NCI-H1092 treated with DMSO at 0.1 percent for 48 hours (cell line): ENCODE measurements around the gene DENND1B.
"Not testable (repeated sequence)": the region's sequence is repeated elsewhere in the genome, so short reads cannot be mapped to it uniquely, and the experiment has no call there.

Source experiments
- DNase-seq: peaks from one replicate; lab custom pipeline; 2025; lab: John Stamatoyannopoulos, UW

DENND1B gene

DNA sequence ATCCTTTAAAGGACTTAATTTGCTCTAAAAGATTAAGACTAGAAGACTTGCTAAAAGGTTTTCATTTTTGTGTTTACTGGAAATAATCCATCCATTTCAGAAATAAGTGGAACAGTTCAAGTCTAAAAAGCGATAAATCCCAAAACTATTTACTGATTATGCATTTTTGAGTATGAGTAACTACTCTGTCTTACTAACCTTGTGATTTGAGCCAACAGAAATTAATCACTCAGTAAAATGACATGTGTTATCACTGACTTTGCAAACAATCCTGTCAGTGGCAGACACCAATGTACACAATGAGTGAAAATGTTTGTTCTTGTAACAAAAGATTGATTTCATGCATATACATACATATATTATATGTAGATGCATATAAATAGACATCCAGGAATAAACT, 218.0 kb downstream of the DENND1B start:
- no peak for DNase-seq

DNA sequence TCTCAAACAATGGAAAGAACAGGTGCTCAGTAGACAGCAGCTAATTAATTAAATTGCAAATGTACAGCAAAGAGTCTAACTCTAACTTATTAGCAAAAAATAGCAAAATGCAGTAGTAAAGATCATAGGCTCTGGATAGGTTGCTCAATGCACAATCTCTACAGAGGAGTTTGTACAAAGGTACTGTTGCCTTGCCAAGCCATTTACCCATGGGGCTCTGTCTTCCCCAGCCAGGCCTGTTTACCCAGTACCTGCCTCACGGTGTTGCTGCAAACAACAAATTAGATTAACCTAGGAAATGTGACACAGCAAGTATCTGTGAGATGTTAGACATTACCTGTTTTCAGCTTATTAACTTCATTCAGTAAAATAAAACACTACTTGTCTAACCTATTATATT, 222.0 kb downstream of the DENND1B start:
- no peak for DNase-seq

DNA sequence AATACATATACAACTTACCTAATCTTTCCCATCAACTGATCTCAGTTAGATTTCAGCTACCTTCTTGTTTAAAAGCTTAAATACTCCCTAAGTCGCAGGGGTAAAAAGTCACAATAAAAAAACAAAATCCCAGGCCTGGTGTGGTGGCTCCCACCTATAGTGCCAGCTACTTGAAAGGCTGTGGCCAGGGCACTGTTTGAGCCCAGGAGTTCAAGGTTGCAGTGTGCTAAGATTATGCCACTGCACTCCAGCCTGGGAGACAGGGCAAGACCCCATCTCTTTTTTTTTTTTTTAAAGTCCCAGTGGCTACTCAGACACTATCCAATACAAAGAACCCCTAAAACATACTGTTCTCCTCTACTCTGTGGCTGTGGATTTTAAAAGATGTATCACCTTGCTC, 228.3 kb downstream of the DENND1B start:
- DNase-seq, result no peak

DNA sequence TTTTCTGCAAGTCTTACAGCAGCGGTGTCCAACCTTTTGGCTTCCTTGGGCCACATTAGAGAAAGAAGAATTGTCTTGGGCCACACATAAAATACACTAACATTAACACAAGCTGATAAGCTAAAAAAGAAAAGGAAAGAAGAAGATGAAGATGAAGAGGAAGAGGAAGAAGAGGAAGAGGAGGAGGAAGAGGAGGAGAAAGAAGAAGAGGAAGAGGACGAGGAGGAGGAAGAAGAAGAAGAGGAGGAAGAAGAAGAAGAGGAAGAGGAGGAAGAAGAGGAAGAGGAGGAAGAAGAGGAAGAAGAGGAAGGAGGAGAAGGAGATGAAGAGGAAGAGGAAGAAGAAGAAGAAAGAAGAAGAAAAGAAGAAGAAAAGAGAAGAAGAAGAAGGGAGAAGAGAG, 230.7 kb downstream of the DENND1B start:
- no peak for DNase-seq

DNA sequence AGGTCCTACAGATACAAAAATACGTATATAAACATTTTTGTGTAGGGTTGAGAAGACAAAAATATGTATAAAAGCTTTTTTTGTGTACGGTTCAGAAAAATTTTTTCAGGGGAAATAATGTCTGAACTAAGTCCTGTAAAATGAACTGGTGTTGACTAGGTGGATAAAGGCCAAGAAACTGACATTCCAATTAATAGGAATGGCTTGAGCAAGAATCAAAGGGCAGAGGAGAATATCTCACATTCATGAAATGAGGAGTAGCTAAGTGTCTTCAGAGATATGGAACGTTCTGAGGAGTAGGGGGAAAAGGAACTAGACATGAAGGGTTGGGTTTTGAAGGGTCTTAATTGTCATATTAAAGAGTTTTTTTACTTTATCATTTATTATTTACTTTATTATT, 231.2 kb downstream of the DENND1B start:
- no peak for DNase-seq

DNA sequence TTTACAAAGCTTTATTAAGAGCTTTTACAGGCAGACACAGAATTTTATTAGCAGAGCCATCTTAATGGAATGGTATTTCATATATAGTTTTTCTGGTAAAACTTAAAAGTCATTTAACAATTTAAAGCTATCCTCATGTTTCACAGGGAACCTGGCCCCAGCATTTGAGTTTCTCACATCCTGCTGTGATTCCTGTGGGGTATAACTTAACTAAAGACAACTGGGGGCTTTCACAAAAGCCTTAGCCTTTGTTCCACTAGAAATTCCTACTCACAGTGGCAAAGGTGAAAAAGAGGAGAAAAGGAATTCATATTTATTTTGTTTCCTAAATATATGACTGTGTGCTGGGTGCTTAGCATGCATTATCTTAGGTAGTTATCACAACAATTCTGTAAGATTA, 233.9 kb downstream of the DENND1B start:
- DNase-seq, result no peak

DNA sequence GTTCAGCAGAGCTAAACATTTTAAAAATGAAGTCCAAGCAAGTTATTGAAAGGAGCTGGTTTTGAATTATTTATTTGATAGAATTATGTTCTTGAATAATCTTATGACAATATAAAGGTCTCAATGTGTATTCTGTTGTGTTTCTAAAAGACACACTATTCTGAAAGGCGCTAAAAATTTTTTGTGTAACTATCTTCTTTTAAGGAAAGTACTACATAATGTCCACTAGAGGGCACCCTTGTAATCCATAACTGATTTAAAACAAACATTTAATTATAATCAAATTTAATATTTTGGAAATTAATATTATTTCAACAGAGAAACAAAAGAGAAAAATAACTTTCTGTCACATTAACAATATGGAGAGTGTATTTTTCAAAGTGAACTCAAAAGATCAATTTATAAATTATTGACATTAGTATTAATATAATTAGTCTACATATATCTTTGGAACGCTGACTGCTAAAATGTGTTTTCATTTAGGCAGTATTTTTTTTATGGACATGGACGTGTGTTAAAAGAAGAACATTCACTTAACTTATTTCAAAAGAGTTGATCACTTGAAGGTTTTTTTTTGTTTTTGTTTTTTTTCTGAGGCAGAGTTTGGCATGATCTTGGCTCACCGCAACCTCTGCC, 248.4 kb downstream of the DENND1B start:
- peak; percentile 42 for DNase-seq

DNA sequence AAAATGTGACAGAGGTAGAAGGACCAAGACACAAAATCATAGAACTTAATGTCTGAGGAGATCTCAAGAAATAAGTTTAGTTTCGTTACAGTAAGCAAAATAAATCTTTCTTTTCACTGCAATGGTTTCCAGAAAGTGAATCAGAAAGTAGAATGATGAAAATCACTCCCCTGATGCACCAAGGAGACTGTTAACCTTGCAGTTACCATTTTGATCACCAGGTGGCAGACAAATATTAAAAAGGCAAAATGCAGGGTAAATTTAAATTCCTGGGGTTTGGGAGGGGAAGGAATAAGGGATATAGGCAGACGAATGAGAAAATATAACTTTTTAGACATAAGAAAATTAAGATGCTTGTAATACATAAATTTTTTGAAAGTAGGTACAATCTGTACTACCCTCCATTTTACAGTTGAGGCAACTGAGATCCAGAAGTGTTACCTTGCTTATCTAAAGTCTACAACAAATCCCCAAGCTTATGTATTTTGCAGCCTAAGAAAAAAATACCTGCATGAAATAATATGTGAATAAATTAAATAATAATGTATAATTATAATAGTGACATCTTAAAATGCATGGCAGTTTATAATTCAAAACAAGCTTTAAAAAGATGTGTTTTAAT, 254.1 kb downstream of the DENND1B start:
- no peak for DNase-seq

DNA sequence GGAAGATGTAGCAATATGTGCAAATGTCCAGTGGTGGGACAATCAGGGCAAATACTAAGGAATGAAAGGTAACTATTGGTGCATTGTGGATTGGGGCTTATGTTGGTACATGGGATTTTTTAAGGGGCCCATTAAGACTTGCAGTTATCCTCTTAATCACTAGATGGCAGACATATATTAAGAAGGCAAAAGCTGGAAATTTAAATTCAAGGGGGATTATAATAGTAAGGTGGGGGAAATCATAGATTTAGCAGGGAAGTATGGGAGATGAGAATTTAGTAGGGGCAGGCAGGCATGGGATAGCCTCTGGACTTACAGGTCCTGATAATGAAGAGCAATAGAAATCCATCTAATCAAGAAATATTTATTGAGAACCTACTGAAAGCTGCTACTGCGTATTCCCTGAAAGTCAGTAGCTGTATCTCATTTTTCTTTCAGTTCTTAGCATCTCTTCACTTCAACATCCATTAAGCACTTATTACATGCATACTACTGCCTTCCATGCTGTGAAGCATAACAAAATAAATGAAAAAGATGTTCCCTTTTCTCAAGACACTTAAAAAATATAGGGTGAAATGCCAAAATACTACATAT, 255.4 kb downstream of the DENND1B start:
- no peak for DNase-seq

DNA sequence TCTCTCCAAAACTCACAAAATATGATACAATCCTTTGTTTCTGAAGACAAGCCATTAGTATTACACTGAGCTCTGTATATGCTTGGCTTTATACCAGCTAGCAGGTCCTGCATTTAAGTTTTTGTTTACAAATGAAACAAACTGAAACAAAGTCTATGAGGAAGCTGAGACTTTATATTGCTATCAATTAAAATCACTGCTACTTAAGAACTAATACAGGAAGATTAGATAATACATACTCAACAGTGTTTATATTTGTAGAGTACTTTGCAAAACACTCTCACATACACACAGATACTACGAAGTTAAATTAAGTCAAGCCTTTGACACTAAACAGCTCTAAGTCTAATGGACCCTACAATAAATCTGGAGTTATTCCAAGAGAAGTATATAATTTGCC, 259.9 kb downstream of the DENND1B start:
- no peak for DNase-seq

DNA sequence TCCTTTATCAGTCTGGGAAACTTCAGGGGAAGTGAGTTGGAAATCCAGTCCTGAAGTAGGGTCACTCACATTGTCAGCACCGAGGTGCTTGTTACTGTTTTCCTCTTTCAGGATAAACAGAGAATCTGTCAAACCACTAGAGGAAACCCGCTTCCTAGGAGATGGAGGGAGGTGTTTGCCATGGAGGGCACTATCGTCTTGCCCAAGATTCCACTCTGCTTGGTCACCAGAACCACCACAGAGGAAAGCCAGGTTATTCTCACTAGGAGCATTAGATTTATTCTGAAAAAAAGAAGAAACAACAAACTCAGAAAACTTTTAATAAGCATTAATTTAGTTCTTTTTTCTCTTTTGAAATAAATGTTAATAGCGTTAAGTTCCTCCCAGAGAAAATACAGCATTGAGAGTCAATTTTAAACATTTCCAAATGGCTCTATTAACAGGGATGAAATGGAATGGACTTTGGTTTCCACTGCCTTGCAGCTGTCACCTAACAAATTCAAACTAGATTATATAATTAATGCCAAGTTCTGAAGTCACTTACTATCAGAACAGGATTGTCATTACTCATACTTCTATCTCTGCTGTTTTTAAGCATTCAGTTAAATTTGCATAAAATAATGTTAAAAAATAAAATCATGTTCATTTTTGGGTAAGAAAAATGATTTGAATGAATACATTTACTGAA, 264.4 kb downstream of the DENND1B start:
- DNase-seq, result no peak

DNA sequence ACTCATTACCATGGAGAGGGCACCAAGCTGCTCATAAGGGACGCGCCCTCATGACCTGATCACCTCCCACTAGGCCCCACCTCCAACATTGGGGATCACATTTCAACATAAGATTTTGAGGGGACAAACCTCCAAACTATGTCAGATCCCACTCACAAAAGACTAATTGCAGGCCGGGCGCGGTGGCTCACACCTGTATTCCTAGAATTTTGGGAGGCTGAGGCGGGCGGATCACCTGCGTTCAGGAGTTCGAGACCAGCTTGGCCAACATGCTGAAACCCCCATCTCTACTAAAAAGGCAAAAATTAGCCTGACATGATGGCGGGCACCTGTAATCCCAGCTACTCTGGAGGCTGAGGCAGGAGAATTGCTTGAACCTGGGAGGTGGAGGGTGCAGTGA, 278.6 kb downstream of the DENND1B start:
- no peak for DNase-seq

DNA sequence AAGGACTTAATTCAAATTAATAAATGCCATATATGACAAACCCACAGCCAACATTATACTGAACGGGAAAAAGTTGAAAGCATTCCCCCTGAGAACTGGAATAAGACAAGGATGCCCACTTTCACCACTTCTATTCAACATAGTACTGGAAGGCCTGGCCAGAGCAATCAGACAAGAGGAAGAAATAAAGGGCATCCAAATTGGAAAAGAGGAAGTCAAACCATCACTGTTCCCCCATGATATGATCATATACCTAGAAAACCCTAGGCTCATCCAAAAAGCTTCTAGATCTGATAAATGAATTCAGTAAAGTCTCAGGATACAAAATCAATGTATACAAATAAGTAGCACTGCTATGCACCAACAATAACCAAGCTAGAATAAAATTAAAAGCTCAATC, 283.8 kb downstream of the DENND1B start:
- not testable (repeated sequence) for DNase-seq

DNA sequence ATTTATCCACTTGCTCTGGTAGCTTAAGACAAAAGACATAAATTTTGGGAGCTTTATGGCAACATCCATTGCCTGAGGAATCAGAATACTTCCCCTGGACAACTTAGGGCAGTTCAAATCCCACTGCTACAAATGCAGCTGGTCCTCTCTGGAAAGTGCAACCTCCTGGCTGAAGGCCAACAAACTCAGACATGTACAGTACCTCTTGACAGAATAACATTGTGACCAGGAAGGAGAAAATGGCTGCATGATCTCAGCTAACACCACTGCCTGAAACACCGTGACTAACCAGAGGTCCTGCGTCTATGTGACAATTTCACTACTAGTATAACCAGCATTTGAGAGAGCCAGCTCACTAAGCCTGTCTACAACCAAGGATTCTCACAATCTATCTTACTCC, 288.3 kb downstream of the DENND1B start:
- DNase-seq, result no peak

DNA sequence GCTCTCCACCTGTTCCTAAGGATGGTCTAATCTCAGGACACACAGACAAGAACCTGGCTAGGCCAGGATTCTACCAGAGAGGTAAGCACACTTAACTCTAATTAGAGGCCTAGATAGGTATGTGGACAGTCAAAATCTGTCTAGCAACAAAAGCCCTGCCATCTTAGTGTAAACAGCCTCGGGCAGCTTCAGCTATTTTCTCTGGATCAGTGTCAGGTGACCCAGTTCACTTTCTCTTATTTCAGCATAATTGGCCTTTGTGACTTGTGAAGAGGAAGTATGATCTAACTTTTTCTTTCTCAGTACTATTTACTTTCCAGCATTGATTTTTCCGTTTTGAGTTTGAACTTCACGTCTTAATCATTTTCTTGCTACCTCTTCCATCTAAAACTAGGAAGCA, 289.5 kb downstream of the DENND1B start:
- no peak for DNase-seq

DNA sequence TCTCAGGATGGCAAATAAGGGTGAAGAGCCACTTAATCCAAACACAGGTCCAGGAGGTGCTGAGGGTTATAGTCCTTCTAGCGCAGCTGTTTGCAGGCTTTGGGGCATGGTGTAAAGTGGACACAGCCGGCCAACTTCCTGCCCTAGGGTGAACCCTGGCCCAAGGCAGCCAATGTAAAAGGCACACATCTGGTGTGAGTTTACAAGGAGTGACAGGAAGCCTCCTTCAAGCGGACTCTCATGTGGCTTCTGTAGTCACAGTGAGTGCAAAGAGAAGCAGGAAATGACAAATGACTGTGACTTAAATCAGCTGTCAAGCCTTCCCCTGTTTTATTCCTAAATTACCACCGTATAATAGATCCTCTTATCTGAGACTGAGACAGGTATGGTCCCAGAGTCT, 294.2 kb downstream of the DENND1B start:
- no peak for DNase-seq

DNA sequence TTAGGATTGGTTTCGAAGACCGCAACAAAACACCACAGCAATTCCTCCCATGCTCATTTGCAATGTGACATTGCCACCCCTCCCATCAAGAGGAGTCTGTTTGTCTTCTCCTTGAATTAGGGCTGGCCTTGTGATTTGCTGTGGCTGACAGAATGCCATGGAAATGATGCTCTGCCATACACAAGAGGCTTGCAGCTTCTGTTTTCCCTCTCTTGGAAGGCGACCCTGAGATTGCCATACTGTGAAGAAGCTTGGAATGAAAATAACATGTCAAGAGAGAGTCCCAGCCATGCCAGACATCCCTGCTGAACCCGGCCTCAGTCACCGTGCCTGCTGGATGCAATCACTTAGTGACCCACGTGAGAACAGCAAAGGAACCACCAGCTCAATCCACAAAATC, 294.8 kb downstream of the DENND1B start:
- DNase-seq, result no peak

DNA sequence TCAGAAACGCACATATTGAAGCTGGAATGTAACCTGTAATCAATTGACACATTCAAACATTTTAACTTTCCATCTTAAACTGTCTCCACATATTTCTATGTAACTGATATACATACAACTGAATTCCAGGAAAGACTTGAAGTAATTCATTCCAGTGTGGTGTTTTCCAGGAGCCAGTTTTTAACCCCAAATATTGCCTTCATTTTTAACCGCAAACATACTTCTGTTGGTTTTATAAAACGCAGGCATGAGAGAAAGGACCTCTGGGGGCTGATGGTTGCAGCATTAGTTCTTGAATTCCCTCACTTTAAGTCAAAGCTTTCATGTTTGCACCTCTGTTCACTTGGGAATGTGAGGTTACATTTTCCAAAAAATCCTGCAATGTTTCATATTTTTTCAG, 303.1 kb downstream of the DENND1B start:
- DNase-seq, result no peak

DNA sequence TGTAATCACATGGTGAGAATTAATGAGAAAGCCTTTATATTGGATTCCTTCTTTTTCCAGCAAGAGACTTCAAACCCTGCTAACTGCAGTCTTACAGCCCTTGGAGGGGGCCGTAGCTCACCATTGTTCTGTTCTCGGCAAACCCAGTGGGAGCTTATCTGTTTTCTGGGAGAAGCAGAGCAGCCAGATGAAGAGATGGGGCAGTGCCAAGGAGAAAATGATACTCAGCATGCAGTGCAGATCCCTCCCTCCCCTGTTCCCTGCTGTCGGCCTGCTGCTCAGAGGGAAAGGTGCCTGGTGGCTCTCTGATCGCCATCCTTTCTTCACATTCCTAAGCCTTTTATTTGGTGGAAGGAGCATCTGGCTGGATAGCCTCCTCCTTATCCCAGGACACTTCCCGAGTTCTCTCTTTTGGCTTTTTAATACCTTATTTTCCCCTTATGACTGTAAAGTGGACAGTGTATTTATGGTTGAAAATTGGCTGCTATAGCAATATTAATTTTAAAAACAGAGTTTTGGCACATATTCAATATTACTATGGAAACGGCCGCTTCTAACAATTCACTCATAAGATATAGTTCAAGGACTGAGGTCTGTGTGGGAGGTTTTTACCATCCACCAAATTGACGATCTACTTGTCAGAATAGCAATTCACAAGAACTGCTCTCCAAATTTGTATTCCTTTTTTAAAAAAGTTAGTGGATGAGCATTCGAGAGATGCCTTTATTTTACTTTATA, 303.9 kb downstream of the DENND1B start:
- DNase-seq, result peak; percentile 71

DNA sequence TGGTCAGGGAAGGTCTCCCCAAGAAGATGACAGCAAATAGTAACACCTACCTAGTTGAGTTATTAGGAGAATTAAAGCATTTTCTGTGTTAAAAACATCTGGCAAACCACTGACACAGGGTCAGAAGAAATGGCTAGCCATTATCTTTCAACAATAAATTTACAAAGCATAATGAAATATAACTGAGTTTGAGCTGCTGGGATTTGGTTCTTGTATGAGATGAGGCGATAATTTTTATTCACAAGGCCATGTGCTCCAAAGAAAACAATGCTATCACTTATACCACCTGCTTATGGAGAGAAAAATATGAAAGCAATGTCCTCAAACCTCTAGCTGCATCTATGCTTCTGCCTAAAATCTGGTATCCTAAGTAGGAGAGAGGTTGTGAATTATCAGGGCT, 304.9 kb downstream of the DENND1B start:
- DNase-seq, result no peak

DNA sequence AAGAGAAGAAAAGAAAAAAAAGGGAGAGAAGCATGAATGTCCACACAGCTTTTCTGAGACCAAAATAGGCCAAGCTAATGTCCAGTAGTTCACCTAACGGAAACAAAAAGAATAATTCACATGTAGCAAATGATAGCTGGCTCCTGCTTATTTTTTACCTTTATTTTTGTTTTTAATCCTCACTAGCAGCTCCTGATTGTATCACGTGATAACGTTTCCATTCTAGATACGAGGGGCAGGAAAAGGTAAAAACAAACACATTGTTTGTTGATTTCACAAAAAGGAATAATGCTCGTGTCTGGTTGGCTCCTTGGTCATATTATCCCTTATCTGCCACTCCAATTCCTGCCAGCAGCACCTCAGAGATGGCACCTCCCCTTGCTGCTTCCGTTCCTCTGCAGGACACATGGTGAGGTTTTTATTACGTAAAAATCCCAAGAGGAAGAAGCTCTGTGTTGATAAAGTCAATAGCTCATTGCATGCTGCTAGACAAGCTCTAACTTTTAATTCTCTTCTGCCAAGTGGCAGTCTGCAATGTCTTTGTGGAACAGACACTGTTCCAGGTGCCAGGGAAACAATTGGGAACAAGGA, 305.6 kb downstream of the DENND1B start:
- no peak for DNase-seq

DNA sequence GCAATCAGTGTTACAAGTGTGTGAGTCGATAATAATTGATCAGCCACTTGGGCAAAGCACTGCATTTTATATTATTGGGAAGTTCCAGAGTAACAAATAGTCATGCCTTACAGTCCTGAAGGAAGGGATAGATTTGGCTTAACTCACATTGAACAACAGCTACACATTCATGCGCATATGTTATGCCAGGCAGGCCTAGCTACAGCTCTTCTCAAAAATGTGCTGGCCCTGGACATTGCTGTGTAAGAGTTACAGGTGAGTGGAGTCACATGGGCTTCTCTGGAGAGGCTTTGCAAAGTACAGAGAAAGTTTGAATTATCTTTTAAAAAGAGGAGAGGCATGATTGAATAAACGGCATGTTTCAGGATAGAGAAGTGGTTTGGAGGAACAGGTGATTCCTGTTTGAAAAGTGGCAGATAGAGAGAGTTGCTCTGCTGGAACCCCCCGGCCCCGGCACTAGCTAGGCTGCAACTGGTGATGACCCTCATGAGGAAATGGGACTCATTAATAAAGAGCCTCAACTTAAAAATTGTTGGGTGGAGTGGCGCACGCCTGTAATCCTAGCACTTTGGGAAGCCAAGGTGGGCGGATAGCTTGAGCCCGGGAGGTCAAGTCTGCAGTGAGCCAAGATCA, 306.6 kb downstream of the DENND1B start:
- no peak for DNase-seq
